DND-41 (cell line): ENCODE results near the gene HCN1.
"Not testable (repeated sequence)": the region's sequence is repeated elsewhere in the genome, so short reads cannot be mapped to it uniquely, and the experiment has no call there.

Experiments
- ATAC-seq: fragments of 200-7000 bp; cut with Tn5 transposase; 3 replicates; pipeline ENCODE4 v1.9.1; 2021; ENCODE audit warnings: low read depth; ENCODE audit not compliant: insufficient read depth
- DNase-seq: peaks from one replicate; pipeline ENCODE4 v3.0.0-alpha.2; 2020
- H2AFZ ChIP-seq: 2 replicates; pipeline ENCODE4 v1.6.0; 2012; ENCODE audit warnings: low read depth, low read length
- H3K27ac ChIP-seq: 2 replicates; pipeline ENCODE4 v1.5.1; 2012; ENCODE audit warnings: low read length, inconsistent platforms
- H3K27me3 ChIP-seq: fragments of 200-600 bp; sonication (generic); 2 replicates; pipeline ENCODE4 v1.6.0; 2012; ENCODE audit warnings: low read length, mild to moderate bottlenecking, inconsistent platforms; ENCODE audit not compliant: insufficient read depth, poor library complexity
- H3K36me3 ChIP-seq: 2 replicates; pipeline ENCODE4 v1.5.1; 2012; ENCODE audit warnings: low read length, inconsistent platforms; ENCODE audit not compliant: insufficient read depth
- H3K4me1 ChIP-seq: 2 replicates; pipeline ENCODE4 v1.5.1; 2012; ENCODE audit warnings: mild to moderate bottlenecking, low read length; ENCODE audit not compliant: insufficient read depth
- H3K4me2 ChIP-seq: 2 replicates; pipeline ENCODE4 v1.6.0; 2012; ENCODE audit warnings: mild to moderate bottlenecking, moderate library complexity, low read length, inconsistent platforms; ENCODE audit not compliant: insufficient read depth
- H3K4me3 ChIP-seq, 2 experiments: fragments of 200-600 bp in 1 of 2; shearing (Covaris generic) in 1 of 2; 2 replicates each; pipeline ENCODE4 v1.5.1; 2012 to 2016; ENCODE audit warnings: inconsistent platforms in 2 of 2, low read length in 2 of 2, mild to moderate bottlenecking in 2 of 2, low read depth in 1 of 2, moderate library complexity in 1 of 2
- H3K79me2 ChIP-seq: 2 replicates; pipeline ENCODE4 v1.6.0; 2012; ENCODE audit warnings: low read length, inconsistent platforms; ENCODE audit not compliant: insufficient read depth
- H3K9ac ChIP-seq: 2 replicates; pipeline ENCODE4 v1.6.0; 2012; ENCODE audit warnings: low read depth, mild to moderate bottlenecking, inconsistent platforms, low read length, moderate library complexity
- H3K9me3 ChIP-seq: 2 replicates; pipeline ENCODE4 v1.5.1; 2012; ENCODE audit warnings: low read length, moderate library complexity, mild to moderate bottlenecking, inconsistent platforms; ENCODE audit not compliant: insufficient read depth, severe bottlenecking
- H4K20me1 ChIP-seq: 2 replicates; pipeline ENCODE4 v1.6.0; 2012; ENCODE audit warnings: low read length; ENCODE audit not compliant: insufficient read depth
- EZH2 ChIP-seq: IDR thresholded peaks from 3 replicates; pipeline ENCODE4 v1.6.1; 2012; ENCODE audit warnings: borderline replicate concordance, low read depth, mild to moderate bottlenecking, moderate library complexity, low read length, inconsistent platforms; ENCODE audit not compliant: severe bottlenecking
- TF ChIP-seq, protein P1 (sequence below): IDR thresholded peaks from 2 replicates; pipeline ENCODE4 v1.5.1; 2012; ENCODE audit warnings: borderline replicate concordance, low read length, moderate library complexity, mild to moderate bottlenecking; ENCODE audit not compliant: poor library complexity, severe bottlenecking; ENCODE audit errors: extremely low read depth

Gene HCN1

DNA sequence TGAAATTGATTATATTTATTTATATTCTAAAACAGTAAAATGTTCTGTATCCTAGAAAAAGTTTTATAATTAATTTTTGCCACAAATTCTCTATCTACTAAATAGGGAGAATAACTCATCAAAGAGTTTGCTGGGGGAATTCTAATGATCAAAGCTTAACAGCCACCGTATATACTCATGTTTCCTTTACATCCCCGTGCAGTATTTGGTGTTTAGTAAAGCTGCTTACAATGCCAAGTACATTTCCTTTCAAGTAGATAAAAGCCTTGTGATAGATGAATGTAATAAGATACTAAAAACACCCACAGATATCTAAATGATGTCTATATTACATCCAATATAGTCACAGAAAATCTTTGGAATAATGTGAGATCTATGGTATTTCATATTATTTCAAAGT is 312.2 kb downstream of the HCN1 start:
- Histone ChIP-seq H3K4me1 (no peaks in the 10 kb centered on the region), H2AFZ (no peak overlapping the region)
- DNase-seq, result no peak

DNA sequence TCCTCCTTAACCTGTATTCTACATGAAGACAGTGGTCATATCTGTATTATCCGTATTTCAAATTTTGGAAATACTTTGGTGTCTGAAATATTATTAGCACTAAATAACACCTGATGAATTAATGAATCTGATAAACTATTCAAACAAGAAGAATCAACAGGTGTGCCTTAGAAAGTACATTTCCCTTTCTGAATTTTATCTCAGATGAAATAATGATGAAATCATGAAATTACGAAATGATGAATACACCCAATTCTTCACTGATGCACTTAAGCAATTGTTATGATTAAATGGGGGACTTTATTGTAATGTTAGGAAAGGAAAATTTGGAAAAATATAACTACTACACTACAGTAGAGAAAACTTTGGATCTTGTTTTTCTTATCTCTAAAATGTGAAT is 313.6 kb downstream of the HCN1 start:
- no peak overlapping the region for H3K4me3 ChIP-seq
- H3K27me3 ChIP-seq, result no peaks in the 10 kb centered on the region
- H3K27ac ChIP-seq, result no peak overlapping the region
- TF ChIP-seq, protein P1, sequence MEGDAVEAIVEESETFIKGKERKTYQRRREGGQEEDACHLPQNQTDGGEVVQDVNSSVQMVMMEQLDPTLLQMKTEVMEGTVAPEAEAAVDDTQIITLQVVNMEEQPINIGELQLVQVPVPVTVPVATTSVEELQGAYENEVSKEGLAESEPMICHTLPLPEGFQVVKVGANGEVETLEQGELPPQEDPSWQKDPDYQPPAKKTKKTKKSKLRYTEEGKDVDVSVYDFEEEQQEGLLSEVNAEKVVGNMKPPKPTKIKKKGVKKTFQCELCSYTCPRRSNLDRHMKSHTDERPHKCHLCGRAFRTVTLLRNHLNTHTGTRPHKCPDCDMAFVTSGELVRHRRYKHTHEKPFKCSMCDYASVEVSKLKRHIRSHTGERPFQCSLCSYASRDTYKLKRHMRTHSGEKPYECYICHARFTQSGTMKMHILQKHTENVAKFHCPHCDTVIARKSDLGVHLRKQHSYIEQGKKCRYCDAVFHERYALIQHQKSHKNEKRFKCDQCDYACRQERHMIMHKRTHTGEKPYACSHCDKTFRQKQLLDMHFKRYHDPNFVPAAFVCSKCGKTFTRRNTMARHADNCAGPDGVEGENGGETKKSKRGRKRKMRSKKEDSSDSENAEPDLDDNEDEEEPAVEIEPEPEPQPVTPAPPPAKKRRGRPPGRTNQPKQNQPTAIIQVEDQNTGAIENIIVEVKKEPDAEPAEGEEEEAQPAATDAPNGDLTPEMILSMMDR, result no peak
- no peaks in the 10 kb centered on the region for H3K36me3 ChIP-seq
- no peaks in the 10 kb centered on the region for H3K4me1 ChIP-seq
- DNase-seq (no peak), ATAC-seq (no peak)
- no peak overlapping the region for H3K4me2 ChIP-seq
- H4K20me1 ChIP-seq, result no peaks in the 10 kb centered on the region
- no peak overlapping the region for H3K9ac ChIP-seq
- H2AFZ ChIP-seq, result no peak overlapping the region
- H3K79me2 ChIP-seq, result no peaks in the 10 kb centered on the region
- H3K9me3 ChIP-seq, result no peaks in the 10 kb centered on the region

More for the DNA sequence above, 312.2 kb downstream of the HCN1 start:
- H3K27ac ChIP-seq, result no peak overlapping the region
- H3K9ac ChIP-seq, result no peak overlapping the region
- TF ChIP-seq, protein P1, result no peak
- TF ChIP-seq EZH2, result no peak
- H3K4me3 ChIP-seq, result no peak overlapping the region
- H3K4me2 ChIP-seq, result no peak overlapping the region
- no peaks in the 10 kb centered on the region for H3K79me2 ChIP-seq
- H3K36me3 ChIP-seq, result no peaks in the 10 kb centered on the region
- no peaks in the 10 kb centered on the region for H4K20me1 ChIP-seq
- H3K9me3 ChIP-seq, result no peaks in the 10 kb centered on the region
- H3K27me3 ChIP-seq, result no peaks in the 10 kb centered on the region
- no peak for ATAC-seq

DNA sequence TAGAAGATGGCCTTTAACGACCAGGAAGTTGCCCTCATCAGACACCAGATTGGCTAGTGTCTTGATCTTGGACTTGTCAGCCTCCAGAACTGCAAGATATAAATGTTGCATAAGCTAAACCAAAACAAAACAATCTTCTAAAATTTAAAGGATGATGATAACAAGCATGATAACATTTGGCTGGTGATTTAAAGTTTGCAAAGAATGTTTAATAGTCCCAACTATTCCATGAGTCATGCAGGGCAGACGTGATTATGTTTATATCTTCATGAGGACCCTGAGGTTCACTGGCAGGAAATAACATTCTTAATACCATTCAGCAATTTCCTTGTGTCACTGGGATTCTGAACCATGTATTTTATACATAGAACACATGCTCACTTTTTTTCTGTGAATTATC is 319.8 kb downstream of the HCN1 start:
- Histone ChIP-seq H2AFZ (no peak overlapping the region), H3K9me3 (no peaks in the 10 kb centered on the region), H3K27ac (no peak overlapping the region), H4K20me1 (no peaks in the 10 kb centered on the region), H3K79me2 (no peaks in the 10 kb centered on the region), H3K4me3 (no peak overlapping the region), H3K36me3 (no peaks in the 10 kb centered on the region), H3K27me3 (no peaks in the 10 kb centered on the region), H3K4me1 (no peaks in the 10 kb centered on the region), H3K9ac (no peak overlapping the region), H3K4me2 (no peak overlapping the region)
- TF ChIP-seq EZH2, result no peak
- TF ChIP-seq, protein P1, result no peak
- no peak for ATAC-seq
- no peak for DNase-seq

DNA sequence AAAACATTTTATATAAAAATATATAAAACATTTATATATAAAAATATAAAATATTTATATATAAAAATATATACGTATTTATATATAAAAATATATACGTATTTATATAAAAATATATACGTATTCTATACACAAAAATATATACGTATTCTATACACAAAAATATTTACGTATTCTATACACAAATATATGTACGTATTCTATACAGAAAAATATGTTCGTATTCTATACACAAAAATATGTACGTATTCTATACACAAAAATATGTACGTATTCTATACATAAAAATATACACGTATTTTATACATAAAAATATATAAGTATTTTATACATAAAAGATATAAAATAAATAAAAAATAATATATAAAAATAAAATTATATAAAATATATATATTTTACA is 323.6 kb downstream of the HCN1 start:
- no peak overlapping the region for H3K9ac ChIP-seq
- TF ChIP-seq, protein P1, result no peak
- TF ChIP-seq EZH2, result no peak

DNA sequence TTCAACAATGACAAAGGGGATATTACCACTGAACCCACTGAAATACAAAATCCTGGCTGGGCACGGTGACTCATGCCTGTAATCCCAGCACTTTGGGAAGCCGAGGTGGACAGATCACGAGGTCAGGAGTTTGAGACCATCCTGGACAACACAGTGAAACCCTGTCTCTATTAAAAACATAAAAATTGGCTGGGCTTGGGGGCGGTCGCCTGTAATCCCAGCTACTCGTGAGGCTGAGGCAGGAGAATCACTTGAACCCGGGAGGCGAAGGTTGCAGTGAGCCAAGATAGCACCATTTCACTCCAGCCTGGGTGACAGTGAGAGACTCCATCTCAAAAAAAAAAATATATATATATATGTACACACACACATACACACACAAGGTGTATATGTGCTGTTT is 324.8 kb downstream of the HCN1 start:
- not testable (repeated sequence) for H3K36me3 ChIP-seq, H3K9me3 ChIP-seq, H3K27ac ChIP-seq, H3K4me1 ChIP-seq, H2AFZ ChIP-seq, H3K4me3 ChIP-seq, ATAC-seq, H3K79me2 ChIP-seq, DNase-seq, H3K4me2 ChIP-seq, H3K27me3 ChIP-seq, H4K20me1 ChIP-seq, H3K9ac ChIP-seq

More for the DNA sequence above, 323.6 kb downstream of the HCN1 start:
- no peaks in the 10 kb centered on the region for H3K79me2 ChIP-seq
- no peaks in the 10 kb centered on the region for H3K4me1 ChIP-seq
- no peaks in the 10 kb centered on the region for H3K27me3 ChIP-seq
- H3K4me2 ChIP-seq, result no peak overlapping the region
- DNase-seq (no peak), ATAC-seq (no peak)
- H3K4me3 ChIP-seq, result no peak overlapping the region
- H3K27ac ChIP-seq, result no peak overlapping the region
- no peaks in the 10 kb centered on the region for H4K20me1 ChIP-seq
- no peaks in the 10 kb centered on the region for H3K36me3 ChIP-seq
- H2AFZ ChIP-seq, result no peak overlapping the region
- H3K9me3 ChIP-seq, result no peaks in the 10 kb centered on the region
